HG03575 (cell line): ENCODE data around the gene POU3F1.

Experiments used
- ATAC-seq: cut with Tn5 transposase; IDR thresholded peaks from one replicate; pipeline ENCODE4 v1.9.1; 2021; ENCODE audit not compliant: unreplicated experiment, insufficient number of reproducible peaks, low FRiP score; ENCODE audit errors: extremely low read depth

The POU3F1 gene

DNA sequence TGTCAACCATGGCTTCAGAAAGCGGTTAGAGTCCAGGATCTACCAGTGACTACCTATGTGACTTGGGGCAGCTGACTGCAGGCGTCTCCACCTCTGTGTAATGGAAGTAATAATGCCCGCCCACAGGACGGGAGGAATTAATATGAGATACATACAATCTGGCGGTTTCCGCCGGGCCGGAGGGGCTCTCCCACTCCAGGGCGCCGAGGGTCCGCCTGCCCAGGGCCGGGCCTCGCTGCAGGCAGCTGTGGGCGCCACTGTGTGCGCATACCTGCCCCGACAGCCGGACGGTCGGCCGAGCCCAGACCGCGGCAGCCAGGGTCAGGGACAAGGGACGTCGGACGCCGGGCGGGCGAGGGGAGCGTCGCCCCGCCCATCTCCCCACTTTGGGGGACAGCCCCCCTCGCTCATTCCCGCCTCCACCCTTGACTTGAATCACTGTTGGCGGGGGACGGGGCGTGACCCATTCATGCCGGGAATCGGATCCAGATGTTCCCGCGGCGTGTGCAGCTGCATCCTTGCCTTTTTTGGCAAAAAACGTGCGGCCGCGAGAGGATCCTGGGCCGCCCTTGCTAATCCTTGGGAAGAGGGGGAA is 50.7 kb downstream of the POU3F1 start:
- no peak for ATAC-seq

DNA sequence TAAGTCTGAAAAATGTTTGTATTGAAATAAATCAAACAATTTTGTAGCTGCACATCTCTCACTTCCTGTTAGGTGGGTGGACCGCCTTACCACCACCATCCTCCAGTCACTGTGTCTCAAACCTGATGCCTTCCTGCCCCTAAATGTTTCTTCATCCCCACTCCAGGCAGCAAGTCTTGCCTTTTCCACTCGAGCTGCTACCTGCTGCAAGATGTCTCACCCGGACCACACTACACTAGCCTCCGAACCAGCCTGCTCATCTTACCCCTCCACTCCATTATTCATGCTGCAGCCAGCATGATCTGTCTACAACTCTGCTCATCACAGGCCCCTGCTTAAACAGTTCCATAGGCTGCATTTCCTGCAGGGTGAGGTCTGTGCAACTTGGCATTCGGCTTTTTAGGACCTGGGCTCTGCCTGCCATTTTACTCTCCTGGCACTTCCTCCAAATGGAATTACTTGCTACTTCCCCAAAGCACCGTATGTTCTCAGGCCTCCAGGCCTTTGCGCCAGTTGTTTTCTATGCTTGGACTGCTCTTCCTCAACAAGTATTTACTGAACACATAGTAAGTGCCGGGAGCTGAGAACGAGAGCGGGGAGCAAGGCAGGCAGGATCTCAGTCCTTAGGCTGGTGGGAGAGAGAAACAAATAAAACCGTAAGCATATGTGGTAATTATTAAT is 51.6 kb downstream of the POU3F1 start:
- ATAC-seq, result no peak
